Stimulated activated CD4-positive, alpha-beta T cell treated with anti-CD3 and anti-CD28 coated beads, Interleukin-4, amount 100 ng/mL, for 48 hours (primary cell): ENCODE results near the gene LRCH3.

Source experiments
- DNase-seq, 2 donors: peaks; one replicate each; pipeline ENCODE4 v3.0.0-alpha.2; 2020; ENCODE audit warnings: low read depth in 2 of 2

Gene LRCH3

GRCh38 chr3:197791892-197792647 is 1.0 kb downstream of the LRCH3 start:
- DNase-seq: peak in 1 of 2 donors; percentile 28

- no peak for DNase-seq
Observed at GRCh38 chr3:197793247-197793646, 2.2 kb downstream of the LRCH3 start.

- DNase-seq: no peak
Observed at GRCh38 chr3:197794115-197794514, 3.1 kb downstream of the LRCH3 start.

- no peak for DNase-seq
Observed at GRCh38 chr3:197795200-197795599, 4.1 kb downstream of the LRCH3 start.

- DNase-seq: no peak
Observed at GRCh38 chr3:197796087-197796486, 5.0 kb downstream of the LRCH3 start.

GRCh38 chr3:197798863-197799262 is 7.8 kb downstream of the LRCH3 start:
- no peak for DNase-seq

GRCh38 chr3:197800379-197800778 is 9.3 kb downstream of the LRCH3 start:
- no peak for DNase-seq

GRCh38 chr3:197801891-197802778 is 11.1 kb downstream of the LRCH3 start:
- DNase-seq: no peak

GRCh38 chr3:197802779-197803459 is 11.9 kb downstream of the LRCH3 start:
- no peak for DNase-seq

- no peak for DNase-seq
Observed at GRCh38 chr3:197804511-197804910, 13.5 kb downstream of the LRCH3 start.

GRCh38 chr3:197807969-197808587 is 17.0 kb downstream of the LRCH3 start:
- no peak for DNase-seq

GRCh38 chr3:197809356-197810020 is 18.4 kb downstream of the LRCH3 start:
- no peak for DNase-seq

GRCh38 chr3:197810901-197811300 is 19.8 kb downstream of the LRCH3 start:
- no peak for DNase-seq

GRCh38 chr3:197811343-197811742 is 20.3 kb downstream of the LRCH3 start:
- no peak for DNase-seq

- no peak for DNase-seq
Observed at GRCh38 chr3:197814372-197814771, 23.3 kb downstream of the LRCH3 start.

- no peak for DNase-seq
Observed at GRCh38 chr3:197820550-197821335, 29.7 kb downstream of the LRCH3 start.

GRCh38 chr3:197829397-197830045 is 38.5 kb downstream of the LRCH3 start:
- DNase-seq: no peak

GRCh38 chr3:197830308-197830966 is 39.4 kb downstream of the LRCH3 start:
- no peak for DNase-seq

GRCh38 chr3:197830967-197831313 is 39.9 kb downstream of the LRCH3 start:
- DNase-seq: no peak
